ENCODE measurements around the gene SLC38A10.

SLC38A10 gene

GRCh38 chr17:81339191-81339533, 44.1 kb upstream of the SLC38A10 start:
- TF ChIP-seq CTCF (IDR thresholded peaks at IDR 0.05; ENCODE audit: control insufficient read depth, insufficient read depth, low read depth, low read length, missing control alignments): no peak
- no peak for DNase-seq (ENCODE audit: low read depth)
- no peak overlapping the region for H3K4me3 ChIP-seq (ENCODE audit: control insufficient read depth, low read depth, low read length)

DNA sequence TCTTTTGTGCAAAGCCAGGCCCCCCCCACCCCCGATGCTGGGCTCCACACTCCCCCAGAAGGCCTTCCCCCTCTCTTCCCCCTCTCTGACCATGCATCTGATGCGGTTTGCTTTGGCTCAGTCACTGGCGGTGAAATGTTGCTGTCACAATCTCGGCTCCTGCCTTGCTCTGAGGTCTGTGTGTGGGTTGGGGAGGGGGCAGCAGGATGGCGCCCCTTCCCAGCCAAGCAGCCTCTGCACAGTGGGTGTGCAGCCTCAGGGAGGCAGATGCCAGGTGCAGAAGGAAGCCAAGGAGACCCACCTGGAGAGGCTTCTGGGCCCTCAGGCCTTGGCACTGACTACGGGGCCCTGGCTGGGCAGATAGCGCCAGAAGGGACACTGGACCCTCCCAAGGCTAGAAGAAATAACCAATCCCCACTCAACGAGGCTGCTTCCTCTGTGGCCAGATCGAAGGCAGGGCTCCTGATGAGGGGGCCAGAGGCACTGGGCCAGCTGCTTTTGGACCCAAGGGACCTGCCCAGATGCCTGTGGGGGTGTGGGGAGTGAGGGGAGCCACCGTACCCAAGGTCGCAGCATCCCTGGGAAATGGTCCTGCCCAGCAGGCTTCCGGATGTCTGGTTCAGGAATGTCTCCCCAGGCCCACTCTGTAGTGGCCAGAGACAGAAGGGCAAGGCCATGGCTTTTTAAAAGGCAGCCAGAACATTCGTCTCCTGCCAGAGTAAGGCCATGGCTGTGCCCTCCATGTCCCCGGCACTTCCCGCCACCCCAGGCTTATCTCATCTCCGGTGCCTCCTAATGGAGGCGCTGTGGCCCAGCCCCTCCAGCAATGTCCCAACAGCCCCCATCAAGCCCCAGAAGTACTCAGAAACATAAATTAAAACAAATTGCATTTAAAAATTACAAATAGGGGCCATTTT, 43.4 kb upstream of the SLC38A10 start:
- DNase-seq (ENCODE audit: low read depth): no peak
- no peak overlapping the region for H3K4me3 ChIP-seq (ENCODE audit: control insufficient read depth, low read depth, low read length)
- no peak for TF ChIP-seq CTCF (IDR thresholded peaks at IDR 0.05; ENCODE audit: control insufficient read depth, insufficient read depth, low read depth, low read length, missing control alignments)

DNA sequence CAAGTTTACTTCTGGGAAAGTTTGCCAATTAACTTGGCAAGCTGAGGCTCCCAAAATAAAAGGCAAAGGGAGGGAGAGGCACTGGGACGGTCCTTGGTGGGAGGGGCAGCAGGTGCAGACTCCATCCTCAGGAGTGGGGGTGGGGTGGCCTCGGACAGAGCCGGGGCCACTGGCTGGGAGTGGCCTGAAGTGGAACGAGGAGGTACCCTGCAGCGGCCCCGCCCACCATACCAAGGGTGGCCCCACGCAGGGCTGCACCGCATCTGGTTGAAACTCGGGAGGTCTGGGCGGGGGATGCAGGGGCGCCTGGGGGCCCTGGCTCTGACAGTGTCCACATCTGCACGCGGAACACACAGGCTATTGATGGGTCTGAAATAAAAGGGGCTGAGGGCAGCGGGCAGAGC, 42.4 kb upstream of the SLC38A10 start:
- TF ChIP-seq CTCF (IDR thresholded peaks at IDR 0.05; ENCODE audit: control insufficient read depth, insufficient read depth, low read depth, low read length, missing control alignments): no peak

DNA sequence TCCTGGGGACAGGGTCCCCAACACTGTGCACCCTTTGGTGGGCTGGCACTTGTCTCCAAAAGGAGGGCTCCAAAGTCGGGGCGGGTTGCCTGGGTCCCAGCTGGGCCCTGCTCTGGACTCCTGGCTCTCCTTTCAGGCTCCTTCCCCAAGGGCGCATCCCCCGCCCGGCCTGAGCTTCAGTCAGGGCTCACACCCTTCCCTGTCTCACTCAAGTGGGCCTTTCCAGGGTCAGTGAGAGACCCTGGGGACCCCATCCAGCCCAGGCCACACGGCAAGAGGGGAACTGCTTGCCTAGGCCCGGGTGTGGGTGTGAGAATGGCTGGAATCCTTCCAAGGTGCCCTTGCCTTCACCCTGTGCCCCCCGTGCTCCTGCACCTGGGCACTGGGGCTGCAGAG, 41.8 kb upstream of the SLC38A10 start:
- DNase-seq (ENCODE audit: low read depth): no peak
- no peak overlapping the region for H3K4me3 ChIP-seq (ENCODE audit: control insufficient read depth, low read depth, low read length)
- no peak for TF ChIP-seq CTCF (IDR thresholded peaks at IDR 0.05; ENCODE audit: control insufficient read depth, insufficient read depth, low read depth, low read length, missing control alignments)

More for the DNA sequence above, 42.4 kb upstream of the SLC38A10 start:
- H3K4me3 ChIP-seq (ENCODE audit: control insufficient read depth, low read depth, low read length): no peak overlapping the region
- no peak for DNase-seq (ENCODE audit: low read depth)

DNA sequence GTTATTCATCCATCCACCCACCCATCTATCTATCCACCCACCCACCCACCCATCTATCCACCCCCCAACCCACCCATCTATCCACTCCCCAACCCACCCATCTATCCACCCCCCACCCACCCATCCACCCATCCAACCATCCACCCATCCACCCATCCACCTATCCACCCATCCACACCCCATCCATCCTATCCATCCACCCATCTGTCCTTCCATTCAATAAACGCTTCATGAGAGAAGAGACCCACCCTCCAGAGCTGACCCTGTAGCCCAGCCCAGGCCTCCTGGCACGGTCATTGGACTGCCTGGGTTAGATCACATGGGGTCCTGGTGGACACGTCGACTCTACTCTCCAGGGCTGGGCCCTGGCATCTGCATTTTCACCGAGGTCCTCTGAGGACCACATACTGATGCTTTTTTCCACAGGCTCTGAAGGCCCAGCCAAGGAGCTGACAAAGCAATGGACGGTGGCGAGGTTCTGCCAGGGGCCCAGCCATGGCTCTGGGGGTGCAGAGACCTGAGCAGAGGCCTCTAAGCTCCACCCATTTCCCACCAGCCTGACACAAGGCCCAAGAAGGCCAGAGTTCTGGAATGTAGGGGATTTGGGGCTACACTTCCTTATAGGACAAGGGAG, 41.3 kb upstream of the SLC38A10 start:
- H3K4me3 ChIP-seq (ENCODE audit: control insufficient read depth, low read depth, low read length): no peak overlapping the region
- DNase-seq (ENCODE audit: low read depth): no peak
- no peak for TF ChIP-seq CTCF (IDR thresholded peaks at IDR 0.05; ENCODE audit: control insufficient read depth, insufficient read depth, low read depth, low read length, missing control alignments)

DNA sequence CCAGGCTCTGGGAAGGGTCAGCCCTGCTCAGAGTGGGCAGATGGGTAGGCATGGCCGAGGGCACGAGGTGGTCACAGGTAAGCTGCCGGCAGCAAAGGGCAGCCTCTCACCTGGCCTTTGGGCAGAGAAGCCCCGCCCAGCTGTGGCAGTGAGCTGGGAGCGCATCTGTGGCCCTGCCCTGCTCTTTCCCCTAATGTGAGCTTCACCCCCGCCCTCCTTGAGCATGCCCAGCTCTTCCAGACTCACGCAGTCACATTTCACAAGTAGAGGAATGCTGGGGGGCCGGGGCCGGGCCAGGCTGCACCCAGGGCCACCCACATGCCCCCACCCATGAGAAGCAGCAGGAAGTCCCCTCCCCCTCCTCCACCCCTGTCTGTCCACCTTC, 40.7 kb upstream of the SLC38A10 start:
- H3K4me3 ChIP-seq (ENCODE audit: control insufficient read depth, low read depth, low read length): no peak overlapping the region
- no peak for TF ChIP-seq CTCF (IDR thresholded peaks at IDR 0.05; ENCODE audit: control insufficient read depth, insufficient read depth, low read depth, low read length, missing control alignments)
- no peak for DNase-seq (ENCODE audit: low read depth)
